DMS53 treated with DMSO at 0.1 percent for 48 hours (cell line): ENCODE results near the gene ITIH5.

Experiments used
- DNase-seq: peaks from one replicate; lab custom pipeline; 2025; ENCODE audit not compliant: unreplicated experiment; lab: John Stamatoyannopoulos, UW

The ITIH5 gene

GRCh38 chr10:7551950-7552716 lies 114.6 kb downstream of the ITIH5 start:
- no peak for DNase-seq

GRCh38 chr10:7551289-7551688 lies 115.5 kb downstream of the ITIH5 start:
- DNase-seq, result no peak

- no peak for DNase-seq
Observed at GRCh38 chr10:7550013-7550412, 116.8 kb downstream of the ITIH5 start.

- no peak for DNase-seq
Observed at GRCh38 chr10:7547829-7548228, 118.9 kb downstream of the ITIH5 start.

GRCh38 chr10:7547206-7547605 lies 119.6 kb downstream of the ITIH5 start:
- no peak for DNase-seq

GRCh38 chr10:7546385-7546967 lies 120.3 kb downstream of the ITIH5 start:
- no peak for DNase-seq

- DNase-seq, result no peak
Observed at GRCh38 chr10:7545792-7546191, 121.0 kb downstream of the ITIH5 start.

- DNase-seq, result no peak
Observed at GRCh38 chr10:7545261-7545660, 121.5 kb downstream of the ITIH5 start.

GRCh38 chr10:7544203-7544602 lies 122.6 kb downstream of the ITIH5 start:
- DNase-seq, result no peak

GRCh38 chr10:7542189-7542914 lies 124.4 kb downstream of the ITIH5 start:
- no peak for DNase-seq

- no peak for DNase-seq
Observed at GRCh38 chr10:7541137-7542087, 125.4 kb downstream of the ITIH5 start.

GRCh38 chr10:7538970-7539654 lies 127.7 kb downstream of the ITIH5 start:
- DNase-seq, result no peak

GRCh38 chr10:7537126-7537525 lies 129.6 kb downstream of the ITIH5 start:
- no peak for DNase-seq

GRCh38 chr10:7534480-7534852 lies 132.3 kb downstream of the ITIH5 start:
- no peak for DNase-seq

GRCh38 chr10:7533657-7534479 lies 132.9 kb downstream of the ITIH5 start:
- DNase-seq, result no peak

GRCh38 chr10:7532723-7533498 lies 133.9 kb downstream of the ITIH5 start:
- no peak for DNase-seq

GRCh38 chr10:7529638-7530037 lies 137.1 kb downstream of the ITIH5 start:
- no peak for DNase-seq

GRCh38 chr10:7527468-7527867 lies 139.3 kb downstream of the ITIH5 start:
- DNase-seq, result no peak

GRCh38 chr10:7526017-7526400 lies 140.8 kb downstream of the ITIH5 start:
- no peak for DNase-seq
